ENCODE measurements around the gene DENND5A. TPM values are rescaled to one million over a fixed set of nuclear protein-coding genes. Genes with fewer than 3 reads are reported as not detected.
A peak's percentile ranks its signal among the peaks of the same experiment; 100 is the strongest.

Gene DENND5A
- total RNA-seq, 2 donors from 2014 or later = 66.4 to 94.0 TPM

GRCh38 chr11:9091044-9091922 lies 173.9 kb downstream of the DENND5A start, which contains the start of gene SCUBE2:
TSS of gene SCUBE2 (minus strand) at chr11:9091599. CDS start at chr11:9091528, 71 bp downstream.
- Mint-ChIP-seq H3K27ac (no peak within 1 kb of the TSS), H3K36me3 (no peaks in the 10 kb centered on the region), H3K9me3 (no peaks in the 10 kb centered on the region)
- DNase-seq (ENCODE audit: low spot score in 2 of 2) = no peak
- peak; percentile 47 to 54 for ATAC-seq

GRCh38 chr11:9090488-9091043 lies 174.6 kb downstream of the DENND5A start:
- no peaks in the 10 kb centered on the region for H3K9me3 Mint-ChIP-seq
- no peaks in the 10 kb centered on the region for H3K36me3 Mint-ChIP-seq
- DNase-seq (ENCODE audit: low spot score in 2 of 2) (no peak), ATAC-seq (no peak)
- no peak overlapping the region for H3K27ac Mint-ChIP-seq

- no peaks in the 10 kb centered on the region for H3K36me3 Mint-ChIP-seq
- ATAC-seq (peak in 1 of 2 donors; percentile 12), DNase-seq (ENCODE audit: low spot score in 2 of 2) (no peak)
- H3K27ac Mint-ChIP-seq = no peak overlapping the region
- no peaks in the 10 kb centered on the region for H3K9me3 Mint-ChIP-seq
These were observed 175.5 kb downstream of the DENND5A start for GRCh38 chr11:9089636-9090035.

GRCh38 chr11:9089061-9089460 lies 176.1 kb downstream of the DENND5A start:
- no peak overlapping the region for H3K27ac Mint-ChIP-seq
- ATAC-seq (peak in 1 of 2 donors; percentile 5), DNase-seq (ENCODE audit: low spot score in 2 of 2) (no peak)
- no peaks in the 10 kb centered on the region for H3K36me3 Mint-ChIP-seq
- H3K9me3 Mint-ChIP-seq = no peaks in the 10 kb centered on the region

Other genes with a start within 250 kb of the DENND5A start
- gene SCUBE2, start 173.8 kb downstream of the DENND5A start, total RNA-seq = under 1 TPM; 0.61 to 0.70 TPM
- 10 to 100 TPM; 30.5 to 41.1 TPM for gene TMEM41B, start 49.2 kb upstream of the DENND5A start, total RNA-seq
- gene IPO7, start 119.3 kb upstream of the DENND5A start, total RNA-seq = 100 to 1,000 TPM; 146 to 147 TPM
- gene ZNF143, start 195.7 kb upstream of the DENND5A start, total RNA-seq = 10 to 100 TPM; 25.4 to 80.9 TPM